ENCODE results near the gene CPED1. TPM values are rescaled to one million over a fixed set of nuclear protein-coding genes. Genes with fewer than 3 reads are reported as not detected.

The CPED1 gene
- total RNA-seq, 1 experiment from 2014 or later: 0.39 TPM

DNA sequence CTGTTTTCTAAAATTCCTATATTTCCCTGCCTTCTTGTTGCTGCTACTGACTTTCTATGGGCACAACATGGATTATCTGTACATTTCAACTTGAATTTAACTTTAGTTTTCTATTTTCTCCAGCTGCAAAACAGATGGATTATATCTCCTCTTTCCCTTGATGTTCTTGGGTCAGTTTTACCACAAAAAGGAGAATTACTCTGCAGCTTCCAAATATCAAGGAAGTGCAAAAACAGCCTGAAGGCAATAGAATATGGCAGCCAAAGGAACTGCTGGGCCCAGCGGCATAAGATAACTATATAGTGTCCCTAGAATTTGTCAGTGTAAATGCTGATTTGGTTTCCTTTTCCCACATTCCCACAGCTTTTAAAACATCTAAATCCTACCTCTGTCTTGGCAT, 29.1 kb downstream of the CPED1 start:
- no peaks in the 10 kb centered on the region for H3K9me3 ChIP-seq (ENCODE audit: control insufficient read depth, insufficient read depth, low read depth, low read length)
- H3K4me1 ChIP-seq (ENCODE audit: control insufficient read depth, insufficient read depth, low read length): no peaks in the 10 kb centered on the region
- BruUV-seq (replicated peaks): no TSS peak
- DNase-seq (ENCODE audit: low read depth, low spot score) (no peak), ATAC-seq (no peak)
- TF ChIP-seq, protein P1, sequence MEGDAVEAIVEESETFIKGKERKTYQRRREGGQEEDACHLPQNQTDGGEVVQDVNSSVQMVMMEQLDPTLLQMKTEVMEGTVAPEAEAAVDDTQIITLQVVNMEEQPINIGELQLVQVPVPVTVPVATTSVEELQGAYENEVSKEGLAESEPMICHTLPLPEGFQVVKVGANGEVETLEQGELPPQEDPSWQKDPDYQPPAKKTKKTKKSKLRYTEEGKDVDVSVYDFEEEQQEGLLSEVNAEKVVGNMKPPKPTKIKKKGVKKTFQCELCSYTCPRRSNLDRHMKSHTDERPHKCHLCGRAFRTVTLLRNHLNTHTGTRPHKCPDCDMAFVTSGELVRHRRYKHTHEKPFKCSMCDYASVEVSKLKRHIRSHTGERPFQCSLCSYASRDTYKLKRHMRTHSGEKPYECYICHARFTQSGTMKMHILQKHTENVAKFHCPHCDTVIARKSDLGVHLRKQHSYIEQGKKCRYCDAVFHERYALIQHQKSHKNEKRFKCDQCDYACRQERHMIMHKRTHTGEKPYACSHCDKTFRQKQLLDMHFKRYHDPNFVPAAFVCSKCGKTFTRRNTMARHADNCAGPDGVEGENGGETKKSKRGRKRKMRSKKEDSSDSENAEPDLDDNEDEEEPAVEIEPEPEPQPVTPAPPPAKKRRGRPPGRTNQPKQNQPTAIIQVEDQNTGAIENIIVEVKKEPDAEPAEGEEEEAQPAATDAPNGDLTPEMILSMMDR (IDR thresholded peaks at IDR 0.05): no peak
- TF ChIP-seq SIN3A (IDR thresholded peaks at IDR 0.05; ENCODE audit: borderline replicate concordance, insufficient read depth, low read depth, low read length) (no peak), TCF7L2 (IDR thresholded peaks at IDR 0.05; ENCODE audit: low read depth, low read length) (no peak), POLR2AphosphoS5 (IDR thresholded peaks at IDR 0.05; ENCODE audit: low read depth, low read length) (no peak)
- TF ChIP-seq, protein P2, sequence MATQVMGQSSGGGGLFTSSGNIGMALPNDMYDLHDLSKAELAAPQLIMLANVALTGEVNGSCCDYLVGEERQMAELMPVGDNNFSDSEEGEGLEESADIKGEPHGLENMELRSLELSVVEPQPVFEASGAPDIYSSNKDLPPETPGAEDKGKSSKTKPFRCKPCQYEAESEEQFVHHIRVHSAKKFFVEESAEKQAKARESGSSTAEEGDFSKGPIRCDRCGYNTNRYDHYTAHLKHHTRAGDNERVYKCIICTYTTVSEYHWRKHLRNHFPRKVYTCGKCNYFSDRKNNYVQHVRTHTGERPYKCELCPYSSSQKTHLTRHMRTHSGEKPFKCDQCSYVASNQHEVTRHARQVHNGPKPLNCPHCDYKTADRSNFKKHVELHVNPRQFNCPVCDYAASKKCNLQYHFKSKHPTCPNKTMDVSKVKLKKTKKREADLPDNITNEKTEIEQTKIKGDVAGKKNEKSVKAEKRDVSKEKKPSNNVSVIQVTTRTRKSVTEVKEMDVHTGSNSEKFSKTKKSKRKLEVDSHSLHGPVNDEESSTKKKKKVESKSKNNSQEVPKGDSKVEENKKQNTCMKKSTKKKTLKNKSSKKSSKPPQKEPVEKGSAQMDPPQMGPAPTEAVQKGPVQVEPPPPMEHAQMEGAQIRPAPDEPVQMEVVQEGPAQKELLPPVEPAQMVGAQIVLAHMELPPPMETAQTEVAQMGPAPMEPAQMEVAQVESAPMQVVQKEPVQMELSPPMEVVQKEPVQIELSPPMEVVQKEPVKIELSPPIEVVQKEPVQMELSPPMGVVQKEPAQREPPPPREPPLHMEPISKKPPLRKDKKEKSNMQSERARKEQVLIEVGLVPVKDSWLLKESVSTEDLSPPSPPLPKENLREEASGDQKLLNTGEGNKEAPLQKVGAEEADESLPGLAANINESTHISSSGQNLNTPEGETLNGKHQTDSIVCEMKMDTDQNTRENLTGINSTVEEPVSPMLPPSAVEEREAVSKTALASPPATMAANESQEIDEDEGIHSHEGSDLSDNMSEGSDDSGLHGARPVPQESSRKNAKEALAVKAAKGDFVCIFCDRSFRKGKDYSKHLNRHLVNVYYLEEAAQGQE (IDR thresholded peaks at IDR 0.05; ENCODE audit: insufficient read depth in 1 of 2, low read depth in 2 of 2, low read length in 1 of 2): no peak
- no peak overlapping the region for H3K27ac ChIP-seq (ENCODE audit: low read length)
- no peaks in the 10 kb centered on the region; the same call in 1 of the 2 replicates for H3K27me3 ChIP-seq (ENCODE audit: control insufficient read depth, insufficient read depth, low read length)
- no peak overlapping the region for H3K4me3 ChIP-seq (ENCODE audit: low read depth in 2 of 2, low read length in 2 of 2)
- CTCF ChIA-PET: no interaction called here
- H3K36me3 ChIP-seq (ENCODE audit: control insufficient read depth, insufficient read depth, low read length): no peaks in the 10 kb centered on the region
- intact Hi-C loops (cut with micrococcal nuclease; ENCODE audit: unreplicated experiment) (no loop called here), in situ Hi-C loops (cut with HindIII; ENCODE audit: low pct_unique_long_range_greater_than_20kb, low sequenced_read_pairs) (no loop called here)
- POLR2A ChIA-PET: no interaction called here

DNA sequence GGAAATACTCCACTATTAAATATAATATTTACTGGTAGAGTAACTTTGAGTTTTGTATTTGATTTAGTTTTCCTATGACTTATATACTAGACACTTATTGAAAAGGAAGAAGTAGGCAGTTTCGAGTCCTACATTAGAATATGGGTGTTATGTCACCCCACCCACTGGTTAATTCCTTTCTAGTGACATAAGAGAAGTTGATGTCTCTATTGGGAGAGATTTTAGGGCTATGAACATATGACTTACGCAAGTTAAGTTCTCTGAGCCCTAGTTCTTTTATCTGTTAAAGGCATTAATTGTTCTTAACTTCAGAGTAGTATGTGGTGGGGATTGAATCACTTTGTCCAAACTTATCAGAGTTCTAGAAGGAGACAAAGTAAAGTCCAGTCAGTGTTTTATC, 30.5 kb downstream of the CPED1 start:
- Histone ChIP-seq H3K27ac (ENCODE audit: low read length) (no peak overlapping the region), H3K4me1 (ENCODE audit: control insufficient read depth, insufficient read depth, low read length) (no peaks in the 10 kb centered on the region), H3K9me3 (ENCODE audit: control insufficient read depth, insufficient read depth, low read depth, low read length) (no peaks in the 10 kb centered on the region), H3K4me3 (ENCODE audit: low read depth in 2 of 2, low read length in 2 of 2) (no peak overlapping the region), H3K36me3 (ENCODE audit: control insufficient read depth, insufficient read depth, low read length) (no peaks in the 10 kb centered on the region), H3K27me3 (ENCODE audit: control insufficient read depth, insufficient read depth, low read length) (peaks cover 5% of the 10 kb centered on the region; the same call in 1 of the 2 replicates)
- no TSS peak for BruUV-seq (replicated peaks)
- TF ChIP-seq SIN3A (IDR thresholded peaks at IDR 0.05; ENCODE audit: borderline replicate concordance, insufficient read depth, low read depth, low read length) (no peak), TCF7L2 (IDR thresholded peaks at IDR 0.05; ENCODE audit: low read depth, low read length) (no peak), POLR2AphosphoS5 (IDR thresholded peaks at IDR 0.05; ENCODE audit: low read depth, low read length) (no peak)
- TF ChIP-seq, protein P2 (IDR thresholded peaks at IDR 0.05; ENCODE audit: insufficient read depth in 1 of 2, low read depth in 2 of 2, low read length in 1 of 2): no peak
- TF ChIP-seq, protein P1 (IDR thresholded peaks at IDR 0.05): no peak
- in situ Hi-C loops (cut with HindIII; ENCODE audit: low pct_unique_long_range_greater_than_20kb, low sequenced_read_pairs) (no loop called here), intact Hi-C loops (cut with micrococcal nuclease; ENCODE audit: unreplicated experiment) (no loop called here)
- POLR2A ChIA-PET: no interaction called here
- ATAC-seq (no peak), DNase-seq (ENCODE audit: low read depth, low spot score) (no peak)
- CTCF ChIA-PET: no interaction called here
